Activated T-helper 1 cell treated with anti-CD3 and anti-CD28 coated beads, Interleukin-2, amount 50 U/mL, for 16 hours (primary cell): ENCODE data around the gene MT1F.

Source experiments
- DNase-seq, 2 donors: peaks; one replicate each; pipeline ENCODE4 v3.0.0-alpha.2; 2020; ENCODE audit warnings: low read depth in 1 of 2, low spot score in 1 of 2

Gene MT1F

GRCh38 chr16:56691885-56692284, 34.1 kb downstream of the MT1F start:
- no peak for DNase-seq

GRCh38 chr16:56695246-56695645, 37.5 kb downstream of the MT1F start:
- no peak for DNase-seq

GRCh38 chr16:56697456-56698155, 39.8 kb downstream of the MT1F start:
- no peak for DNase-seq

- no peak for DNase-seq
Measured at GRCh38 chr16:56700195-56700594, 42.4 kb downstream of the MT1F start.

- DNase-seq = no peak
Measured at GRCh38 chr16:56700631-56701030, 42.9 kb downstream of the MT1F start.

- DNase-seq = no peak
Measured at GRCh38 chr16:56701534-56701933, 43.8 kb downstream of the MT1F start.

GRCh38 chr16:56702836-56703235, 45.1 kb downstream of the MT1F start:
- no peak for DNase-seq
